ENCODE measurements around the gene RFLNA. TPM values are rescaled to one million over a fixed set of nuclear protein-coding genes. Genes with fewer than 3 reads are reported as not detected.

Gene RFLNA
- total RNA-seq, 2 experiments from 2014 or later = not detected

- no peaks in the 10 kb centered on the region for H3K9me3 Mint-ChIP-seq (ENCODE audit: low read depth)
- no peaks in the 10 kb centered on the region for H3K4me1 Mint-ChIP-seq
- DNase-seq (no peak), ATAC-seq (no peak)
- H3K36me3 Mint-ChIP-seq (ENCODE audit: low read depth) = peaks cover 17% of the 10 kb centered on the region
- ChIA-PET CTCF (no interaction called here), POLR2A (no interaction called here)
- H3K27ac Mint-ChIP-seq = no peak overlapping the region
- intact Hi-C loops (cut with DNase I, micrococcal nuclease) = no loop called here
- no peaks in the 10 kb centered on the region for H3K27me3 Mint-ChIP-seq
- H3K4me3 Mint-ChIP-seq = no peak overlapping the region
These were observed 40.1 kb downstream of the RFLNA start for GRCh38 chr12:124334976-124335375.

- DNase-seq = no peak
- no peaks in the 10 kb centered on the region for H3K9me3 Mint-ChIP-seq (ENCODE audit: low read depth)
- no peak overlapping the region for H3K4me3 Mint-ChIP-seq
- H3K4me1 Mint-ChIP-seq = no peaks in the 10 kb centered on the region
- intact Hi-C loops (cut with DNase I, micrococcal nuclease) = no loop called here
- ChIA-PET CTCF (no interaction called here), POLR2A (no interaction called here)
- ATAC-seq = no peak
- H3K27me3 Mint-ChIP-seq = no peaks in the 10 kb centered on the region
- H3K27ac Mint-ChIP-seq = no peak overlapping the region
- peaks cover 20% of the 10 kb centered on the region for H3K36me3 Mint-ChIP-seq (ENCODE audit: low read depth)
These were observed 40.7 kb downstream of the RFLNA start for GRCh38 chr12:124335426-124336183.

GRCh38 chr12:124336184-124336437 is 41.2 kb downstream of the RFLNA start:
- ATAC-seq (no peak), DNase-seq (no peak)
- Mint-ChIP-seq H3K36me3 (ENCODE audit: low read depth) (peaks cover 22% of the 10 kb centered on the region), H3K27ac (no peak overlapping the region), H3K9me3 (ENCODE audit: low read depth) (no peaks in the 10 kb centered on the region), H3K4me1 (no peaks in the 10 kb centered on the region), H3K27me3 (no peaks in the 10 kb centered on the region), H3K4me3 (no peak overlapping the region)
- ChIA-PET CTCF (no interaction called here), POLR2A (no interaction called here)
- intact Hi-C loops (cut with DNase I, micrococcal nuclease) = no loop called here

- Mint-ChIP-seq H3K27me3 (no peaks in the 10 kb centered on the region), H3K36me3 (ENCODE audit: low read depth) (peaks cover 25% of the 10 kb centered on the region), H3K9me3 (ENCODE audit: low read depth) (no peaks in the 10 kb centered on the region), H3K4me3 (no peak overlapping the region), H3K4me1 (no peaks in the 10 kb centered on the region), H3K27ac (no peak overlapping the region)
- intact Hi-C loops (cut with DNase I, micrococcal nuclease) = no loop called here
- ATAC-seq (no peak), DNase-seq (no peak)
- POLR2A ChIA-PET = no interaction called here
- CTCF ChIA-PET = interaction anchor here (0.6 kb wide), 1 partner anchor 28 kb away, joined by 3 read pairs; no protein-coding TSS in a partner anchor
These were observed 42.0 kb downstream of the RFLNA start for GRCh38 chr12:124336742-124337520.

GRCh38 chr12:124337622-124338021 is 42.7 kb downstream of the RFLNA start:
- Mint-ChIP-seq H3K27me3 (no peaks in the 10 kb centered on the region), H3K27ac (no peak overlapping the region), H3K9me3 (ENCODE audit: low read depth) (no peaks in the 10 kb centered on the region), H3K4me1 (no peaks in the 10 kb centered on the region), H3K4me3 (no peak overlapping the region), H3K36me3 (ENCODE audit: low read depth) (peaks cover 29% of the 10 kb centered on the region)
- DNase-seq = no peak
- no peak for ATAC-seq
- intact Hi-C loops (cut with DNase I, micrococcal nuclease) = no loop called here
- ChIA-PET CTCF (interaction anchor here (0.6 kb wide), 1 partner anchor 27 kb away, joined by 3 read pairs; no protein-coding TSS in a partner anchor), POLR2A (no interaction called here)

- Mint-ChIP-seq H3K4me1 (no peaks in the 10 kb centered on the region), H3K9me3 (ENCODE audit: low read depth) (no peaks in the 10 kb centered on the region), H3K27me3 (no peaks in the 10 kb centered on the region), H3K36me3 (ENCODE audit: low read depth) (peaks cover 34% of the 10 kb centered on the region), H3K27ac (no peak overlapping the region), H3K4me3 (no peak overlapping the region)
- no peak for DNase-seq
- no peak for ATAC-seq
- ChIA-PET POLR2A (no interaction called here), CTCF (no interaction called here)
- intact Hi-C loops (cut with DNase I, micrococcal nuclease) = no loop called here
These were observed 43.6 kb downstream of the RFLNA start for GRCh38 chr12:124338448-124338847.

GRCh38 chr12:124338876-124339603 is 44.1 kb downstream of the RFLNA start:
- peaks cover 37% of the 10 kb centered on the region for H3K36me3 Mint-ChIP-seq (ENCODE audit: low read depth)
- DNase-seq = no peak
- no peaks in the 10 kb centered on the region for H3K27me3 Mint-ChIP-seq
- H3K9me3 Mint-ChIP-seq (ENCODE audit: low read depth) = no peaks in the 10 kb centered on the region
- no peaks in the 10 kb centered on the region for H3K4me1 Mint-ChIP-seq
- intact Hi-C loops (cut with DNase I, micrococcal nuclease) = no loop called here
- ChIA-PET POLR2A (no interaction called here), CTCF (no interaction called here)
- H3K27ac Mint-ChIP-seq = no peak overlapping the region
- ATAC-seq = no peak
- H3K4me3 Mint-ChIP-seq = no peak overlapping the region

- CTCF ChIA-PET = interaction anchor here (0.6 kb wide), 1 partner anchor 59 kb away, joined by 6 read pairs; no protein-coding TSS in a partner anchor
- H3K27ac Mint-ChIP-seq = no peak overlapping the region
- POLR2A ChIA-PET = no interaction called here
- H3K4me3 Mint-ChIP-seq = no peak overlapping the region
- H3K27me3 Mint-ChIP-seq = no peaks in the 10 kb centered on the region
- ATAC-seq (no peak), DNase-seq (no peak)
- intact Hi-C loops (cut with DNase I, micrococcal nuclease) = no loop called here
- H3K9me3 Mint-ChIP-seq (ENCODE audit: low read depth) = no peaks in the 10 kb centered on the region
- peaks cover 42% of the 10 kb centered on the region for H3K36me3 Mint-ChIP-seq (ENCODE audit: low read depth)
- no peaks in the 10 kb centered on the region for H3K4me1 Mint-ChIP-seq
These were observed 45.4 kb downstream of the RFLNA start for GRCh38 chr12:124340080-124340900.

- ChIA-PET POLR2A (no interaction called here), CTCF (no interaction called here)
- Mint-ChIP-seq H3K4me3 (no peak overlapping the region), H3K36me3 (ENCODE audit: low read depth) (peaks cover 41% of the 10 kb centered on the region), H3K4me1 (no peaks in the 10 kb centered on the region), H3K9me3 (ENCODE audit: low read depth) (no peaks in the 10 kb centered on the region), H3K27ac (no peak overlapping the region), H3K27me3 (no peaks in the 10 kb centered on the region)
- intact Hi-C loops (cut with DNase I, micrococcal nuclease) = no loop called here
- ATAC-seq (no peak), DNase-seq (no peak)
These were observed 46.8 kb downstream of the RFLNA start for GRCh38 chr12:124341645-124342069.

- no peak overlapping the region for H3K4me3 Mint-ChIP-seq
- intact Hi-C loops (cut with DNase I, micrococcal nuclease) = no loop called here
- no peak for ATAC-seq
- no peaks in the 10 kb centered on the region for H3K9me3 Mint-ChIP-seq (ENCODE audit: low read depth)
- POLR2A ChIA-PET = no interaction called here
- DNase-seq = no peak
- no peaks in the 10 kb centered on the region for H3K27me3 Mint-ChIP-seq
- peaks cover 39% of the 10 kb centered on the region for H3K36me3 Mint-ChIP-seq (ENCODE audit: low read depth)
- no peak overlapping the region for H3K27ac Mint-ChIP-seq
- no peaks in the 10 kb centered on the region for H3K4me1 Mint-ChIP-seq
- CTCF ChIA-PET = no interaction called here
These were observed 49.1 kb downstream of the RFLNA start for GRCh38 chr12:124344022-124344421.

GRCh38 chr12:124344526-124344925 is 49.6 kb downstream of the RFLNA start:
- H3K36me3 Mint-ChIP-seq (ENCODE audit: low read depth) = peaks cover 39% of the 10 kb centered on the region
- CTCF ChIA-PET = no interaction called here
- H3K27ac Mint-ChIP-seq = no peak overlapping the region
- no peaks in the 10 kb centered on the region for H3K4me1 Mint-ChIP-seq
- H3K4me3 Mint-ChIP-seq = no peak overlapping the region
- H3K27me3 Mint-ChIP-seq = no peaks in the 10 kb centered on the region
- POLR2A ChIA-PET = no interaction called here
- DNase-seq (no peak), ATAC-seq (no peak)
- intact Hi-C loops (cut with DNase I, micrococcal nuclease) = no loop called here
- no peaks in the 10 kb centered on the region for H3K9me3 Mint-ChIP-seq (ENCODE audit: low read depth)

Measured in activated CD4-positive, alpha-beta T cell treated with anti-CD3 and anti-CD28 coated beads for 36 hours (primary cell).